ENCODE results near the gene IQCK. TPM values are rescaled to one million over a fixed set of nuclear protein-coding genes. Genes with fewer than 3 reads are reported as not detected.
A peak's percentile ranks its signal among the peaks of the same experiment; 100 is the strongest.

Gene IQCK
- total RNA-seq, 1 donor, result 13.4 TPM

DNA sequence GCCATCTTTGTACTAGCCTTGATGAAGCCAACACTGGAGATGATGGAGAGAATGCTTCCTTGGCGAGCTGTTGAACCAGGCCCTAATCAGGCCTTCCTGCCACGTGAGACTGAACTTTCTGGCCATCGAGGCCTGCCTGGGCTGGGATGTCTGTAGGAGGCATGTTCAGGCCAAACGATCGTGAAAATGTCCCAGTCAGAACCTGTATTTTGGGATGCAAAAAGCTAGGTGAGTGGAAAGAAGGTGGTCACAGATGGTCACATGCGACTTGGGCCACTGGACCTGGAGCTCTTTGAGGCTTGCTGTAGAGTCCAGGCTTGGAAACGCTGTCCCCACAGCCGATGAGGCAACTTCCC, 12.9 kb upstream of the IQCK start:
- no peak overlapping the region for H3K4me3 ChIP-seq (ENCODE audit: low read depth, low read length)
- no peak for DNase-seq (ENCODE audit: low read depth)
- TF ChIP-seq, protein P1, sequence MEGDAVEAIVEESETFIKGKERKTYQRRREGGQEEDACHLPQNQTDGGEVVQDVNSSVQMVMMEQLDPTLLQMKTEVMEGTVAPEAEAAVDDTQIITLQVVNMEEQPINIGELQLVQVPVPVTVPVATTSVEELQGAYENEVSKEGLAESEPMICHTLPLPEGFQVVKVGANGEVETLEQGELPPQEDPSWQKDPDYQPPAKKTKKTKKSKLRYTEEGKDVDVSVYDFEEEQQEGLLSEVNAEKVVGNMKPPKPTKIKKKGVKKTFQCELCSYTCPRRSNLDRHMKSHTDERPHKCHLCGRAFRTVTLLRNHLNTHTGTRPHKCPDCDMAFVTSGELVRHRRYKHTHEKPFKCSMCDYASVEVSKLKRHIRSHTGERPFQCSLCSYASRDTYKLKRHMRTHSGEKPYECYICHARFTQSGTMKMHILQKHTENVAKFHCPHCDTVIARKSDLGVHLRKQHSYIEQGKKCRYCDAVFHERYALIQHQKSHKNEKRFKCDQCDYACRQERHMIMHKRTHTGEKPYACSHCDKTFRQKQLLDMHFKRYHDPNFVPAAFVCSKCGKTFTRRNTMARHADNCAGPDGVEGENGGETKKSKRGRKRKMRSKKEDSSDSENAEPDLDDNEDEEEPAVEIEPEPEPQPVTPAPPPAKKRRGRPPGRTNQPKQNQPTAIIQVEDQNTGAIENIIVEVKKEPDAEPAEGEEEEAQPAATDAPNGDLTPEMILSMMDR (IDR thresholded peaks at IDR 0.05; ENCODE audit: insufficient read depth, low read depth, low read length), result no peak

DNA sequence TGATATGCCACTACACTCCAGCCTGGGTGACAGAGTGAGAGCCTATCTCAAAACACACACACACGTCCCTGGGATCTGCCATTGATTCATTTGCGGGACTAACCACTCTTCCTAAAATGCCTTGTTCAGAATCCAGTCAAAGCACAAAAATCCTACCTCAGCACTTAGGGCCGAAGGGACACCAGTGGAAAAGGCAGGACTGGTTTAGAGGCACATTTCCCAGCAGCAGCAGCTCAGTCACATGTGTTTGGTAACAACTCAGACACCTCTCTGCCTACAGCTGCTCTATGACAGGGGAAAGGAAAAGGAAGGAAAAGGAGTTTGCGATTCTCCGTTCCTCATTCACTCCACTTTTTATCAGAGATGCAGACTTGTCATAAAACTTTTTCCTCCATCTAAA, 12.2 kb upstream of the IQCK start:
- TF ChIP-seq, protein P1 (IDR thresholded peaks at IDR 0.05; ENCODE audit: insufficient read depth, low read depth, low read length), result no peak
- H3K4me3 ChIP-seq (ENCODE audit: low read depth, low read length), result no peak overlapping the region
- no peak for DNase-seq (ENCODE audit: low read depth)

DNA sequence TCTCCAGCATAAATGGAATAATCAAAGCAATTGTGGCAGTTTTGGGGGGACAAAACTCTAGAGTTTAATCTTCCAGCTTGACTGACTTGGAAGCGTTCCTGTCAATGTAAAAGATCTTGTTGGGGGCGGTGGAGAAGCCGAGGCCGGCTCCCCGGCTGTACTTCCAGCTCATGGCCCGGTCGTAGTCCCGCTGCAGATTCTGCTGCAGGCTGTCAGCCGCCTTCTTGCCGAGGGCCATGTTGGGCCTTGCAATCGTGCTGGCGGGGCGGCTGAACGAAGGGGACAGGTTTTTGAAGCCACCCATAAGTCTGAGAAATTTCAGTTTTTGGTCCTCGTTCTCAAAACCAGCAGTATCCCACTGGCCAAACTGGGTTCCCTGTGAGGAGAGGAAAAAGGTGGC, 11.2 kb upstream of the IQCK start:
- no peak overlapping the region for H3K4me3 ChIP-seq (ENCODE audit: low read depth, low read length)
- TF ChIP-seq, protein P1 (IDR thresholded peaks at IDR 0.05; ENCODE audit: insufficient read depth, low read depth, low read length), result no peak
- DNase-seq (ENCODE audit: low read depth), result no peak

DNA sequence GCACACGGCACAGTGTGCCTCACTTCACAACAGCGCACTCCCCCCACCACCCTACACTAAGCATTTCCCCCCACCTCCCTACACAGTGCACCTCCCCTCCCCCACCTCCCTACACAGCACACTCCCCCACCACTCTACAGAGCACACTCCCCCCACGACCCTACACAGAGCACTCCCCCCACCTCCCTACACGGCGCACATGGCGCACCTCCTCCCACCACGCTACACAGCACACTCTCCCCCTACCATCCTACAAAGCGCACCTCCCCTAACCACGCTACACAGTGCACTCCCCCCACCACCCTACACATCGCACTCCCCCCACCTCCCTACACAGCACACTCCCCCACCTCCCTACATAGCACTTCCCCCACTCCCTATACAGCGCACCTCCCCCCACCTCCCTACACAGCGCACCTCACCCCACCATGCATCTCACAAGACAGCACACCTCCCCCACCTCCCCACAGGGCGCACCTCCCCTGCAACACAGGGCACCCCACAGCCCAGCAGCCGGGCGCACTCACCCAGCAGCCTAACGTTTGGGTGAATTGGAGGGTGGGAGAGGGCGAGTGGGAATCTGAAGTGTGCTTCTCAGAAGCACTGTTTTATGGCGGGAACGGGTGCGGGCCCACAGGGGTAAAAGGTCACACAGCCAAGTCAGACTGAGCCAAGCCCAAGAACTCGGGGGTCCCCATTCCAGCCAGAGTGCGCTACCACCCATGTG, 10.3 kb upstream of the IQCK start:
- no peak overlapping the region for H3K4me3 ChIP-seq (ENCODE audit: low read depth, low read length)
- DNase-seq (ENCODE audit: low read depth), result no peak
- TF ChIP-seq, protein P1 (IDR thresholded peaks at IDR 0.05; ENCODE audit: insufficient read depth, low read depth, low read length), result no peak

DNA sequence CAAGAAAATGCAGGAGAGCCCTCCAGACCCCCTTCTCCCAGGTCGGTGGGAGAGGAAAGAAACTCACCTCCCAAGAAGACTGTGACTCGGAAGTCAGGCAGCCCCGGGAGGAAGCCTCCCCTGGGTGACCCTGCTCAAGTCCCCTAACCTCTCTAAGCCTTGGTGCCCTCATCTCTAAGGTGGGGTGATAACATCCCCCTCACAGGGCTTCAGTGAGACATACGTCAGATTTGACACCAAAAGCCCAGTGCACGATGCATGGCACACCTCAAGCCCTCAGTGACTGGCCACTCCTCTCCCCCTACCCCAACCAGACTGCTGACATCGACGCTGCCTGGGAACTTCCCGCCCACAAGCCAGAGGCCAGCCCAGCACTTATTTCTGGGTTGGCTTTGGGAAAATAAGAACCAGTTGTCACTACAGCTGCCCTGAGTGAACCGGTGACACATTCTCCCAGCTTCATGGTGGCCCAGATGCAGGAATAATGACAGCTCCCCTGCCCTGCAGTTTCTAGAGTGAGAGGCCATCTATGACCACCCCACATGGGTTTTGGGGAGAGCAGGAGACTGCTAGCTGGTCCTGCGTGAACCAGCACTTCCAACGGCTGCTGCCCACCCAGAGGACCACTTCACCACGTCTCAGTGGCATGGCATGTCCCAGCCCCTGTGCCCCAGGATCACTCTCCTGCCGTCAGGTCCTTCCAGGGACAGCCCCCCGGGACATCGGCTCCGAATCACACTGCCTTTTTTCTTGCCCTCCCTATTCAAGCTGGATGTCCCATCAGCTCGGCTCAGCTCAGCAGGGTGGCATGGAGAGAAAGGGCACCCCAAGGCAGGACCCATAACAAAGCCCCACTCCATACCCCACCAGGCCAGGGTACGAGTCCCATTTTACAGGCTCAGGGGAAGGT, 9.5 kb upstream of the IQCK start:
- DNase-seq (ENCODE audit: low read depth), result peak; percentile 46
- H3K4me3 ChIP-seq (ENCODE audit: low read depth, low read length), result no peak overlapping the region
- TF ChIP-seq, protein P1 (IDR thresholded peaks at IDR 0.05; ENCODE audit: insufficient read depth, low read depth, low read length), result no peak

DNA sequence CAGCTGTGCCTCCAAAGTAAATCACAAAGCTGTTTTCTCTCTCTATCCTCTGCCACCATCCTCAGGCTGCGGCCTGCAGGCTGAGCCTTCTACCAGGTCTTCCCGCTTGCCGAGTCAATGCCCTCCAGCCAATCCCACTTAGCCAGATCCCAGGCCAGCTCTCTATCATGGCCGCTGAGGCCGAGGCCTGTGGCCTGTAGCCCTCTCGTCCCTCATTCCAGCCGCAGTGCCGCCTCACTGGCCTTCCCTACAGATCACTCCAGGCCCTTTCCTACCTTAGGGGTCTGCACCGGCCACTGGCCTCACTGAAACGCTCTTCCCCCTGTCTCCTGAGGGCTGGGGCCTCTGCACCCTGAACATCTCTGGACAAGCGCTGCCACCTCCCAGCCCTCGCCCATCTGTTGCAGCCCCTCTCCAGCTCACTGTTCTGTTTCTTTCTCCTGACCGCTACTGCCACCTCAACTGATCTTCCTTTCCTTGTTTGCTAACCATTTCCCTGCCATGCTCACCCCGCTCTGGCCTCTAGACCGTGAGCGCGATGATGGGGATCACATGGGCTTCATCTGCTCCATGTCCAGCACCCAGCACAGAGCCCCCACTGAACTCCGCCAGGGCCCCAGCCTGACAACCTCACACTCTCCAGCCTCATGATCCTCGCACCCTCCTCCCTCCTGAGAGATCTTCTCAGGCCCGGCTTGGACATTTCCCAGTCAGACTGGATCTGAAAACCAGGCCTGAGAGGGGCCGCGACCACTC, 8.5 kb upstream of the IQCK start:
- no peak overlapping the region for H3K4me3 ChIP-seq (ENCODE audit: low read depth, low read length)
- DNase-seq (ENCODE audit: low read depth), result no peak
- TF ChIP-seq, protein P1 (IDR thresholded peaks at IDR 0.05; ENCODE audit: insufficient read depth, low read depth, low read length), result no peak

Data from fibroblast of villous mesenchyme (primary cell).